Right cardiac atrium (tissue), 5 donors: ENCODE data around the gene LRRC75B. TPM values are rescaled to one million over a fixed set of nuclear protein-coding genes. Genes with fewer than 3 reads are reported as not detected.
A peak's percentile ranks its signal among the peaks of the same experiment; 100 is the strongest.

Experiments
- ATAC-seq, 2 donors: fragments of 200-7000 bp; cut with Tn5 transposase; one replicate each; pipeline versions ENCODE4 v1.8.0 to v1.9.1; 2020; ENCODE audit warnings: moderate library complexity in 2 of 2, mild to moderate bottlenecking in 1 of 2
- DNase-seq, 3 donors: peaks; one replicate each; pipeline ENCODE4 v3.0.0-alpha.2; 2020
- H3K27ac ChIP-seq: one replicate; pipeline ENCODE4 v1.5.1; 2013; ENCODE audit warnings: mild to moderate bottlenecking, low read length, control low read depth, moderate library complexity
- H3K27me3 ChIP-seq: one replicate; pipeline ENCODE4 v1.6.1; 2013; ENCODE audit not compliant: control insufficient read depth, insufficient read depth
- H3K4me1 ChIP-seq: one replicate; pipeline ENCODE4 v1.6.1; 2013; ENCODE audit warnings: low read length; ENCODE audit not compliant: control insufficient read depth, insufficient read depth
- H3K4me3 ChIP-seq: one replicate; pipeline ENCODE4 v1.5.1; 2013; ENCODE audit warnings: low read length, control low read depth
- H3K9me3 ChIP-seq: one replicate; pipeline ENCODE4 v1.6.1; 2013; ENCODE audit warnings: low read length; ENCODE audit not compliant: control insufficient read depth
- WGBS: extraction: QIAGEN DNeasy Blood & Tissue Kit; methylation state at CpG from one replicate; pipeline ENCODE4 v1.1.7; 2013; 5-methylcytosine and 5-hydroxymethylcytosine counted together
- intact Hi-C, 4 donors: fragments of 100-400 bp; cut with DNase I; formaldehyde crosslinking; loops; one replicate each; pipeline versions ENCODE4 v1.11.0 to v1.14.0; 2022 to 2023
- polyA plus RNA-seq: library from polyadenylated mRNA; stranded (reverse); fragments of 200-250 nt; gene quantifications from one replicate; pipeline ENCODE4 v1.2.3, GENCODE V29; 2013
- total RNA-seq, 4 donors: library from RNA; stranded (reverse); fragmentation: NEBNext Ultra II Directional; extraction: Animal tissue kit (Norgen Biotek cat#: 25700); gene quantifications; one replicate each; pipeline ENCODE4 v1.2.1, GENCODE V29; 2021
- donor health status: healthy with polysubstance abuse.
- donor health status: DM: no; HTN: yes; CAD: no.
- donor health status: DM: no; HTN: no; CAD: no.
- donor health status: DM: no; HTN: yes; CAD: no; lungs with severe emphysema.
- donor health status: DM: yes; HTN: yes; CAD: no.

The LRRC75B gene
- total and polyA plus RNA-seq, 5 donors: 5.1 to 7.3 (median 6.1) TPM

GRCh38 chr22:24584166-24584790 is 8.6 kb downstream of the LRRC75B start:
- Histone ChIP-seq H3K4me3 (no peak overlapping the region), H3K9me3 (no peaks in the 10 kb centered on the region), H3K4me1 (no peaks in the 10 kb centered on the region), H3K27me3 (no peaks in the 10 kb centered on the region), H3K27ac (peak overlapping the region; percentile 61)
- ATAC-seq (peak in 1 of 2 donors; percentile 17), DNase-seq (no peak)
- WGBS: 62% methylated on average over 5 of the region's 5 CpGs
- intact Hi-C loops: no loop called here

GRCh38 chr22:24583221-24584165 is 9.4 kb downstream of the LRRC75B start:
- Histone ChIP-seq H3K4me1 (no peaks in the 10 kb centered on the region), H3K4me3 (no peak overlapping the region), H3K27me3 (no peaks in the 10 kb centered on the region), H3K9me3 (no peaks in the 10 kb centered on the region), H3K27ac (peak overlapping the region; percentile 61)
- intact Hi-C loops: no loop called here
- 31% methylated on average over 19 of the region's 19 CpGs for WGBS
- peak; percentile 64 to 73 for ATAC-seq
- DNase-seq: peak; percentile 61 to 89 (median 72)

- DNase-seq (peak; percentile 72 to 87 (median 78)), ATAC-seq (no peak)
- no peak overlapping the region for H3K27ac ChIP-seq
- no peaks in the 10 kb centered on the region for H3K27me3 ChIP-seq
- H3K9me3 ChIP-seq: no peaks in the 10 kb centered on the region
- WGBS: 82% methylated on average over 12 of the region's 12 CpGs
- H3K4me3 ChIP-seq: no peak overlapping the region
- intact Hi-C loops: no loop called here
- no peaks in the 10 kb centered on the region for H3K4me1 ChIP-seq
Observed at GRCh38 chr22:24582056-24582814, 10.6 kb downstream of the LRRC75B start.

- Histone ChIP-seq H3K9me3 (no peaks in the 10 kb centered on the region), H3K27ac (no peak overlapping the region), H3K27me3 (no peaks in the 10 kb centered on the region), H3K4me1 (no peaks in the 10 kb centered on the region), H3K4me3 (no peak overlapping the region)
- no peak for DNase-seq
- ATAC-seq: no peak
- intact Hi-C loops: no loop called here
- 87% methylated on average over 2 of the region's 2 CpGs for WGBS
Observed at GRCh38 chr22:24580276-24580675, 12.6 kb downstream of the LRRC75B start.

- Histone ChIP-seq H3K9me3 (no peaks in the 10 kb centered on the region), H3K27me3 (no peaks in the 10 kb centered on the region), H3K4me3 (no peak overlapping the region), H3K27ac (no peak overlapping the region), H3K4me1 (no peaks in the 10 kb centered on the region)
- WGBS: 84% methylated on average over 1 of the region's 1 CpG
- intact Hi-C loops: no loop called here
- ATAC-seq (no peak), DNase-seq (no peak)
Observed at GRCh38 chr22:24579258-24579601, 13.6 kb downstream of the LRRC75B start.

GRCh38 chr22:24578355-24579257 is 14.3 kb downstream of the LRRC75B start:
- WGBS: 80% methylated on average over 8 of the region's 8 CpGs
- no peak overlapping the region for H3K4me3 ChIP-seq
- ATAC-seq (no peak), DNase-seq (no peak)
- H3K27me3 ChIP-seq: no peaks in the 10 kb centered on the region
- no peaks in the 10 kb centered on the region for H3K9me3 ChIP-seq
- intact Hi-C loops: no loop called here
- no peaks in the 10 kb centered on the region for H3K4me1 ChIP-seq
- no peak overlapping the region for H3K27ac ChIP-seq

- Histone ChIP-seq H3K4me3 (no peak overlapping the region), H3K9me3 (no peaks in the 10 kb centered on the region), H3K27me3 (no peaks in the 10 kb centered on the region), H3K4me1 (no peaks in the 10 kb centered on the region), H3K27ac (no peak overlapping the region)
- ATAC-seq (no peak), DNase-seq (no peak)
- intact Hi-C loops: no loop called here
- 86% methylated on average over 1 of the region's 1 CpG for WGBS
Observed at GRCh38 chr22:24576778-24577177, 16.1 kb downstream of the LRRC75B start.

GRCh38 chr22:24571266-24571665 is 21.6 kb downstream of the LRRC75B start:
- Histone ChIP-seq H3K4me1 (no peaks in the 10 kb centered on the region), H3K4me3 (no peak overlapping the region), H3K27ac (no peak overlapping the region), H3K27me3 (no peaks in the 10 kb centered on the region), H3K9me3 (no peaks in the 10 kb centered on the region)
- WGBS: 85% methylated on average over 7 of the region's 7 CpGs
- intact Hi-C loops: no loop called here
- DNase-seq (no peak), ATAC-seq (no peak)

GRCh38 chr22:24567668-24568067 is 25.2 kb downstream of the LRRC75B start:
- no peak overlapping the region for H3K27ac ChIP-seq
- no peaks in the 10 kb centered on the region for H3K9me3 ChIP-seq
- peaks cover 7% of the 10 kb centered on the region for H3K4me1 ChIP-seq
- no peak for DNase-seq
- no peak overlapping the region for H3K4me3 ChIP-seq
- no peaks in the 10 kb centered on the region for H3K27me3 ChIP-seq
- ATAC-seq: no peak
- intact Hi-C loops: no loop called here
- WGBS: 83% methylated on average over 10 of the region's 10 CpGs

GRCh38 chr22:24566899-24567511 is 25.9 kb downstream of the LRRC75B start:
- no peak for ATAC-seq
- Histone ChIP-seq H3K4me1 (peaks cover 7% of the 10 kb centered on the region), H3K4me3 (no peak overlapping the region), H3K27ac (peak overlapping the region; percentile 22), H3K9me3 (no peaks in the 10 kb centered on the region), H3K27me3 (no peaks in the 10 kb centered on the region)
- DNase-seq: no peak
- intact Hi-C loops: no loop called here
- WGBS: 56% methylated on average over 8 of the region's 8 CpGs
